Calu3 (cell line): Measurements from ENCODE around the gene TNFAIP8L1. TPM values are rescaled to one million over a fixed set of nuclear protein-coding genes. Genes with fewer than 3 reads are reported as not detected.

Source experiments
- BruUV-seq: library from RNA; stranded (reverse); fragments of 400-500 nt; replicated peaks from 2 replicates; lab custom pipeline; 2021; lab: Mats Ljungman, UMichigan
- CTCF ChIA-PET: fragments of 300-600 bp; sonication (Branson Sonifier 250); formaldehyde crosslinking; loops from one replicate; lab custom pipeline; 2022; ENCODE audit warnings: antibody characterized with exemption; lab: Charles Lee
- DNase-seq: peaks from one replicate; pipeline ENCODE4 v3.0.0; 2022
- H3K27ac Mint-ChIP-seq: one replicate; pipeline ENCODE4 v1.8.0; 2022; ENCODE audit warnings: mixed read lengths; ENCODE audit not compliant: unreplicated experiment
- H3K27me3 Mint-ChIP-seq: one replicate; pipeline ENCODE4 v1.8.0; 2022; ENCODE audit warnings: mixed read lengths; ENCODE audit not compliant: unreplicated experiment
- H3K36me3 Mint-ChIP-seq: one replicate; pipeline ENCODE4 v1.8.0; 2022; ENCODE audit warnings: mild to moderate bottlenecking, moderate library complexity, mixed read lengths; ENCODE audit not compliant: insufficient read depth, unreplicated experiment
- H3K4me1 Mint-ChIP-seq: one replicate; pipeline ENCODE4 v1.8.0; 2022; ENCODE audit warnings: mild to moderate bottlenecking, low read depth, mixed read lengths; ENCODE audit not compliant: unreplicated experiment
- H3K4me3 Mint-ChIP-seq: one replicate; pipeline ENCODE4 v1.8.0; 2022; ENCODE audit warnings: mild to moderate bottlenecking, low read depth, moderate library complexity, mixed read lengths; ENCODE audit not compliant: unreplicated experiment
- H3K9me3 Mint-ChIP-seq: one replicate; pipeline ENCODE4 v1.8.0; 2022; ENCODE audit warnings: low read depth, mixed read lengths; ENCODE audit not compliant: unreplicated experiment
- CTCF ChIP-seq: fragments of 200-600 bp; IDR thresholded peaks from one replicate; pipeline ENCODE4 v1.8.0; 2022; ENCODE audit warnings: antibody characterized with exemption; ENCODE audit not compliant: unreplicated experiment
- intact Hi-C: fragments of 100-400 bp; cut with micrococcal nuclease; formaldehyde crosslinking; loops from one replicate; pipeline ENCODE4 v1.10.0; 2022; ENCODE audit not compliant: unreplicated experiment
- total RNA-seq: library from RNA; stranded (reverse); gene quantifications from 2 replicates; pipeline ENCODE4 v1.2.3, GENCODE V29; 2022

Gene TNFAIP8L1
- total RNA-seq, 1 experiment from 2014 or later = 5.3 TPM

DNA sequence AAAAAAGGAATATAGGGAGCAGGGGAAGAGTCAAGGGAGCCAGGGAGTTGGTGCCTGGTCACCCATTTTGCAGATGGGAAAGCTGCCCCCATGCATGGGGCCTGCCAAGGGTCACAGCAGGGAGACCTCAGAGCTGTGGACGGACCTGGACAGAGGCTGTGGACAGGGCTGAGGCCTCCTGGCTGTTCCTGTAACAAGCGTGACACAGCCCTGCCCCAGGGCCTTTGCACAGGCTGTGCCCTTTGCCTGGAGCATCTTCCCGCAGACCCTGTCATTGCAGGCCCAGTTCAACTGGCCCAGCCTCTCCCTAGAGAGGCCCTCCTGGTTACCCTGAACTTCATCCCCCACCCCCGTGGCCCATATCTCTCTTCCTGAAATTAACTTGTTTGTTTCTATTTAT is 6.4 kb downstream of the TNFAIP8L1 start:
- no peak for TF ChIP-seq CTCF
- intact Hi-C loops = no loop called here
- CTCF ChIA-PET = no interaction called here
- DNase-seq = no peak
- no peak overlapping the region for H3K27ac Mint-ChIP-seq
- H3K4me1 Mint-ChIP-seq = no peaks in the 10 kb centered on the region
- H3K9me3 Mint-ChIP-seq = no peaks in the 10 kb centered on the region
- H3K27me3 Mint-ChIP-seq = no peaks in the 10 kb centered on the region
- no TSS peak for BruUV-seq
- H3K4me3 Mint-ChIP-seq = no peak overlapping the region
- peaks cover 11% of the 10 kb centered on the region for H3K36me3 Mint-ChIP-seq

DNA sequence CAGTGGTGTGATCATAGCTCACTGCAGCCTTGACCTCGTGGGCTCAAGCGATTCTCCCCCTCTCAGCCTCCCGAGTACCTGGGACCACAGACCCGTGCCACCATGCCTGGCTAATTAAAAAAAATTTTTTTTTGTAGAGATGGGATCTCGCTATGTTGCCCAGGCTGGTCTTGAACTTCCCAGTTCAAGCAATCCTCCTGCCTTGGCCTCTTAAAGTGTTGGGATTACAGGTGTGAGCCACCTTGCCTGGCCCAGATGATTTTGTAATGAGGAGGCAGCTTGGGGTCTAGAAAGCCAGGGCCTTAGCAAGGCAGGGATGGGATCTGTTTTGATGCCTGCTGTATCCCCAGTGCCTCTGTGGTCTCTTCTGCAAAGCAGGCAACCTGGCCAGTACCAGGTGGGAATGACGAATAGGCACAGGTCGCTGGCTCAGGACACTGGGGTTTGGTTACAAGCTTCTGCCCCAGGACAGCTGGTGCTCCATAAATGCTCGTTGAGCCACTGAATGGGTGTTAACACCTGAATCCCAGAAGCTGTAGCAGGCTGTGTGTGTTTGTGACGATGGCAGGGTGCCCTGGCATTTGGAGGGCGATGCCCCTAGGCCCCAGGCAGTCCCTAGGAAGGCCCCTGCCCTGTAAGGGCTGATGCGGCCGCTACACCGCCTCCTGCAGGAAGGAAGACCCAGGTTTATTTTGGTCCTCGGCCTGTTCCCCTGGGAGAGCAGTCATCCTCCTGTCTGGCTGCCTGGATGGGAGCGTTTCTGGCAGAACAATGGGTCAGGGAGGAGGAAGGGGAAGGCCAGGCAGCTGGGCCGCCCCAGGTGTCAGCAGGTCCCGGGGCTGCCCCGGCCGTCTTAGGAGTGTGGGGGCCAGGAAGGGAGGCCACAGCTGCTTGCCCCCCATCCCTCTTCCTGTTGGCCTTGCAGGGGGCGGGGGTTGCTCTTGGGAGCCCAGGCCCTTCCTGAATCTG is 8.6 kb downstream of the TNFAIP8L1 start:
- intact Hi-C loops = no loop called here
- Mint-ChIP-seq H3K4me3 (no peak overlapping the region), H3K36me3 (peaks cover 10% of the 10 kb centered on the region), H3K4me1 (no peaks in the 10 kb centered on the region), H3K9me3 (no peaks in the 10 kb centered on the region), H3K27me3 (no peaks in the 10 kb centered on the region), H3K27ac (no peak overlapping the region)
- TF ChIP-seq CTCF = no peak
- no peak for DNase-seq
- BruUV-seq = no TSS peak
- CTCF ChIA-PET = no interaction called here

GRCh38 chr19:4649392-4650047 is 10.2 kb downstream of the TNFAIP8L1 start:
- BruUV-seq = no TSS peak
- no peaks in the 10 kb centered on the region for H3K27me3 Mint-ChIP-seq
- no peak for DNase-seq
- H3K27ac Mint-ChIP-seq = no peak overlapping the region
- CTCF ChIA-PET = no interaction called here
- no peak for TF ChIP-seq CTCF
- H3K36me3 Mint-ChIP-seq = peaks cover 22% of the 10 kb centered on the region
- H3K4me1 Mint-ChIP-seq = no peaks in the 10 kb centered on the region
- intact Hi-C loops = no loop called here
- no peaks in the 10 kb centered on the region for H3K9me3 Mint-ChIP-seq
- no peak overlapping the region for H3K4me3 Mint-ChIP-seq

DNA sequence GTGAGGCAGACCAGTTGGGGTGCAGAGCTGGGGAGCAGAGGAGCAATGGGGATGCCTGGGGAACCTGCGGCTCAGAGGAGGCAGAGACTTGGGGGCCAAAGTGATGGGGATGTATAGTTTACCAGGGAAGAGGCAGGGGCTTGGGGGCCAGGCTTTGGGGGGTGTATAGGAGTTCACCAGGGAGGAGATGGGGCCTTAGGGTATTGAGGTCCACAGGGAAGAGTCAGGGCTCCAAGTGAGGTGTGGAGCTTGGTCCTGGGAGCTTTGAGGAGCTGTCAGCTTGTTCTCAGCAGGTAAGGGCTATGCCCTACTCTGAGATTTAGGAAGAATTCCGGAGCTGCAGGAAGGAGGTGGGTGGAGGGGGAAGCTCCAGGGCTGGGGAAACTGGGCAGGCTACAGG is 10.8 kb downstream of the TNFAIP8L1 start:
- no peak for DNase-seq
- H3K36me3 Mint-ChIP-seq = peaks cover 28% of the 10 kb centered on the region
- no peak overlapping the region for H3K27ac Mint-ChIP-seq
- no TSS peak for BruUV-seq
- H3K4me3 Mint-ChIP-seq = no peak overlapping the region
- no peaks in the 10 kb centered on the region for H3K9me3 Mint-ChIP-seq
- intact Hi-C loops = no loop called here
- CTCF ChIA-PET = no interaction called here
- no peaks in the 10 kb centered on the region for H3K27me3 Mint-ChIP-seq
- TF ChIP-seq CTCF = no peak
- H3K4me1 Mint-ChIP-seq = no peaks in the 10 kb centered on the region
